HCT116 (cell line): ENCODE measurements around the gene NR1H3. TPM values are rescaled to one million over a fixed set of nuclear protein-coding genes. Genes with fewer than 3 reads are reported as not detected.

Experiments
- ELF1 ChIP-seq: IDR thresholded peaks from 2 replicates; pipeline ENCODE4 v1.6.1; 2012; ENCODE audit warnings: low read depth, borderline replicate concordance
- EZH2 ChIP-seq: fragments of 200-600 bp; sonication (generic); IDR thresholded peaks from 2 replicates; pipeline ENCODE4 v1.6.1; 2017; ENCODE audit warnings: antibody characterized with exemption, mixed run types
- MAX ChIP-seq: IDR thresholded peaks from 2 replicates; pipeline ENCODE4 v1.6.1; 2012
- POLR2A ChIP-seq: IDR thresholded peaks from 2 replicates; pipeline ENCODE4 v1.7.0; 2011; ENCODE audit warnings: borderline replicate concordance; ENCODE audit not compliant: insufficient read depth, insufficient read length; ENCODE audit errors: extremely low read depth
- POLR2AphosphoS5 ChIP-seq: IDR thresholded peaks from 2 replicates; pipeline ENCODE4 v1.6.1; 2011; ENCODE audit warnings: mild to moderate bottlenecking, low read depth, low read length, moderate library complexity
- RAD21 ChIP-seq: IDR thresholded peaks from 2 replicates; pipeline ENCODE4 v1.6.1; 2012; ENCODE audit warnings: low read depth, mild to moderate bottlenecking
- SP1 ChIP-seq: IDR thresholded peaks from 2 replicates; pipeline ENCODE4 v1.6.1; 2012; ENCODE audit warnings: low read depth
- TCF7L2 ChIP-seq: IDR thresholded peaks from 2 replicates; pipeline ENCODE4 v1.7.0; 2011; ENCODE audit warnings: borderline replicate concordance, inconsistent platforms; ENCODE audit not compliant: insufficient read depth, insufficient read length; ENCODE audit errors: extremely low read depth
- YY1 ChIP-seq: IDR thresholded peaks from 2 replicates; pipeline ENCODE4 v1.6.1; 2011; ENCODE audit warnings: low read length, low read depth, moderate library complexity, mild to moderate bottlenecking; ENCODE audit not compliant: insufficient replicate concordance; ENCODE audit errors: extremely low read depth
- ZFX ChIP-seq: fragments of 450-650 bp; IDR thresholded peaks from 2 replicates; pipeline ENCODE4 v1.6.1; 2017
- ZNF274 ChIP-seq: fragments of 200-500 bp; sonication (Bioruptor generic); IDR thresholded peaks from 2 replicates; pipeline ENCODE4 v1.6.1; 2014; ENCODE audit warnings: mild to moderate bottlenecking, low read depth, low read length, inconsistent platforms
- total RNA-seq: library from RNA; stranded (reverse); gene quantifications from one replicate; pipeline ENCODE4 v1.2.1, GENCODE V29; 2021; ENCODE audit not compliant: unreplicated experiment
- TF ChIP-seq, protein P1 (sequence below): IDR thresholded peaks from 2 replicates; pipeline ENCODE4 v1.6.1; 2011; ENCODE audit warnings: mild to moderate bottlenecking, low read length, moderate library complexity; ENCODE audit not compliant: insufficient replicate concordance; ENCODE audit errors: extremely low read depth

Gene NR1H3
- total RNA-seq, 1 experiment from 2014 or later, result 23.5 TPM

DNA sequence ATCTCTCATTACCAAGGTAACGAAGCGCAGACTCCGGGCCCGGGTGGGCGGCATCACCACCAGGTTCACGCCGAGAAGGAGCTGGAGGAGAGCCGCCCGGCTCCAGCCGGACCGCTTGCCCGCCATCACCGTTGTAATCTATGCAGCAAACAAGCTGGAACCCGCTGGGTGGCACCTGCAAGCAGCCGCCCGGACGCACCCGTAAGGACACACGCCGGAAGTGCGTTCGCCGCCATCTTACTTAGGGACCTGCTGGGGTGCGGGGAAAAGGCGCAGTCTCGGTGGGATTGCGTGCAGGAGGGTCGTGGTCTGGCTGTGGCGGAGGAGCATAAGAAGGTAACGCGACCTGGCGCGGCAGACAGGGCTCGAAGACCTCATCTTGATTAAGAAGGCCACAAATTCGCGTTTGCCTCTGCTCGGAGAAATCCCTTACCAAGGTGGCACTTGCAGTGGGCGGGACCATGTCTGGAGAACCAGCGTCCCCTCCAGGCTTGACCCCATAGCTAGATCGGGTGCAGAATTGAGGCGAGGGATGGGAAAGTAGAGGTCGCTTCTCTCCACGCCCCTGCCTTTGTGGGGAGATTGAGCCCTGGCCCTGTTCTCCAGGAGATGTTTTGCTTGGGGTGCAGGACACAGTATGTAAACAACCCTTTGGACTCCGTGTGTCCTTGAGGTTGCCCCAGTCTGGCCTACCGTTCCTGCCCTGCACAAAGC, 9.0 kb upstream of the NR1H3 start, which contains the start of gene ACP2 (continued):
- TF ChIP-seq, protein P1, sequence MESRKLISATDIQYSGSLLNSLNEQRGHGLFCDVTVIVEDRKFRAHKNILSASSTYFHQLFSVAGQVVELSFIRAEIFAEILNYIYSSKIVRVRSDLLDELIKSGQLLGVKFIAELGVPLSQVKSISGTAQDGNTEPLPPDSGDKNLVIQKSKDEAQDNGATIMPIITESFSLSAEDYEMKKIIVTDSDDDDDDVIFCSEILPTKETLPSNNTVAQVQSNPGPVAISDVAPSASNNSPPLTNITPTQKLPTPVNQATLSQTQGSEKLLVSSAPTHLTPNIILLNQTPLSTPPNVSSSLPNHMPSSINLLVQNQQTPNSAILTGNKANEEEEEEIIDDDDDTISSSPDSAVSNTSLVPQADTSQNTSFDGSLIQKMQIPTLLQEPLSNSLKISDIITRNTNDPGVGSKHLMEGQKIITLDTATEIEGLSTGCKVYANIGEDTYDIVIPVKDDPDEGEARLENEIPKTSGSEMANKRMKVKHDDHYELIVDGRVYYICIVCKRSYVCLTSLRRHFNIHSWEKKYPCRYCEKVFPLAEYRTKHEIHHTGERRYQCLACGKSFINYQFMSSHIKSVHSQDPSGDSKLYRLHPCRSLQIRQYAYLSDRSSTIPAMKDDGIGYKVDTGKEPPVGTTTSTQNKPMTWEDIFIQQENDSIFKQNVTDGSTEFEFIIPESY, result no peak
- TF ChIP-seq RAD21, result peak; percentile 41
- peak; percentile 97 for TF ChIP-seq POLR2AphosphoS5
- no peak for TF ChIP-seq ELF1
- TF ChIP-seq EZH2, result no peak
- TF ChIP-seq POLR2A, result peak; percentile 95
- peak; percentile 99 for TF ChIP-seq YY1
- TF ChIP-seq MAX, result peak; percentile 74
- TF ChIP-seq ZFX, result no peak; the same call in 1 of the 2 replicates
- peak; percentile 41 for TF ChIP-seq TCF7L2
- TF ChIP-seq ZNF274, result no peak
- TF ChIP-seq SP1, result peak; percentile 66
- TF ChIP-seq, all 23 proteins: peak for 12
